Stimulated activated naive CD8-positive, alpha-beta T cell treated with anti-CD3 and anti-CD28 coated beads, Interleukin-15, Interleukin-2, amounts not matched to agents 100 ng/mL and 50 ng/mL, for 24 hours (primary cell): ENCODE data around the gene NUB1.

Source experiments
- H3K27ac Mint-ChIP-seq: one replicate; pipeline ENCODE4 v1.8.0; 2021; ENCODE audit warnings: mild to moderate bottlenecking, mixed read lengths
- H3K27me3 Mint-ChIP-seq: one replicate; pipeline ENCODE4 v1.8.0; 2021; ENCODE audit warnings: mixed read lengths
- H3K36me3 Mint-ChIP-seq: one replicate; pipeline ENCODE4 v1.8.0; 2021; ENCODE audit warnings: low read depth, mixed read lengths
- H3K4me1 Mint-ChIP-seq: one replicate; pipeline ENCODE4 v1.8.0; 2021; ENCODE audit warnings: low read depth, mixed read lengths
- H3K4me3 Mint-ChIP-seq: one replicate; pipeline ENCODE4 v1.8.0; 2021; ENCODE audit warnings: mild to moderate bottlenecking, mixed read lengths
- H3K9me3 Mint-ChIP-seq: one replicate; pipeline ENCODE4 v1.8.0; 2021; ENCODE audit warnings: mixed read lengths

Gene NUB1

GRCh38 chr7:151416112-151416940 is 74.7 kb downstream of the NUB1 start:
- Mint-ChIP-seq H3K27ac (no peak overlapping the region), H3K4me3 (no peak overlapping the region), H3K4me1 (peaks cover 37% of the 10 kb centered on the region), H3K9me3 (peaks cover 8% of the 10 kb centered on the region), H3K27me3 (peaks cover 32% of the 10 kb centered on the region), H3K36me3 (peaks cover 5% of the 10 kb centered on the region)

- Mint-ChIP-seq H3K27me3 (peaks cover 28% of the 10 kb centered on the region), H3K4me1 (peaks cover 32% of the 10 kb centered on the region), H3K36me3 (peaks cover 6% of the 10 kb centered on the region), H3K9me3 (peaks cover 11% of the 10 kb centered on the region), H3K4me3 (no peak overlapping the region), H3K27ac (no peak overlapping the region)
Observed at GRCh38 chr7:151416941-151417315, 75.3 kb downstream of the NUB1 start.

GRCh38 chr7:151420144-151420543 is 78.5 kb downstream of the NUB1 start:
- Mint-ChIP-seq H3K4me1 (peaks cover 5% of the 10 kb centered on the region), H3K27ac (no peak overlapping the region), H3K4me3 (no peak overlapping the region), H3K9me3 (peaks cover 14% of the 10 kb centered on the region), H3K27me3 (peaks cover 17% of the 10 kb centered on the region), H3K36me3 (peaks cover 8% of the 10 kb centered on the region)

GRCh38 chr7:151422212-151422611 is 80.6 kb downstream of the NUB1 start:
- Mint-ChIP-seq H3K27me3 (peaks cover 9% of the 10 kb centered on the region), H3K4me1 (no peaks in the 10 kb centered on the region), H3K4me3 (no peak overlapping the region), H3K9me3 (peaks cover 14% of the 10 kb centered on the region), H3K36me3 (peaks cover 8% of the 10 kb centered on the region), H3K27ac (no peak overlapping the region)

DNA sequence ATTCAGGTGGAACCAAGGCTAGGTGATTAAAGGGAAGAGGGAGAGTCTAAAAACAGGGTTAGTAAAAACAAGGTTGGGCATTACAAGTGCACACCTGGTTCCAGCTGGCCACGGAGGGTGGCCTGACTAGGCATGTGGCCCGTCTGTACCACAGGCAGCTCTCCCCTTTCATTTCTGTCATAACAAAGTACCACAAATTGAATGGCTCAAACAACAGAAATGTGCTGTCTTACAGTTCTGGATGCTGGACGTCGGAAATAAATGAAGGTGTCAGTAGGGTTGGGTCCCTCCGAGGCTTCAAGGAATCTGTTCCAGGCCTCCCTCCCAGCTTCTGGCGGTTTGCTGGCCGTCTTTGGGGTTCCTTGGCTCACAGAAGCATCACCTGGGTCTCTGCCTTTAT is 81.6 kb downstream of the NUB1 start:
- H3K4me1 Mint-ChIP-seq = peaks cover 7% of the 10 kb centered on the region
- H3K27ac Mint-ChIP-seq = no peak overlapping the region
- H3K9me3 Mint-ChIP-seq = peaks cover 11% of the 10 kb centered on the region
- peaks cover 5% of the 10 kb centered on the region for H3K36me3 Mint-ChIP-seq
- H3K27me3 Mint-ChIP-seq = peaks cover 6% of the 10 kb centered on the region
- H3K4me3 Mint-ChIP-seq = no peak overlapping the region

GRCh38 chr7:151423936-151424335 is 82.3 kb downstream of the NUB1 start:
- Mint-ChIP-seq H3K4me1 (peaks cover 14% of the 10 kb centered on the region), H3K36me3 (peaks cover 4% of the 10 kb centered on the region), H3K4me3 (no peak overlapping the region), H3K27me3 (peaks cover 4% of the 10 kb centered on the region), H3K9me3 (peaks cover 9% of the 10 kb centered on the region), H3K27ac (no peak overlapping the region)

GRCh38 chr7:151424799-151425198 is 83.2 kb downstream of the NUB1 start:
- Mint-ChIP-seq H3K4me1 (peaks cover 22% of the 10 kb centered on the region), H3K27me3 (peaks cover 4% of the 10 kb centered on the region), H3K4me3 (no peak overlapping the region), H3K36me3 (peaks cover 4% of the 10 kb centered on the region), H3K27ac (no peak overlapping the region), H3K9me3 (peaks cover 9% of the 10 kb centered on the region)

DNA sequence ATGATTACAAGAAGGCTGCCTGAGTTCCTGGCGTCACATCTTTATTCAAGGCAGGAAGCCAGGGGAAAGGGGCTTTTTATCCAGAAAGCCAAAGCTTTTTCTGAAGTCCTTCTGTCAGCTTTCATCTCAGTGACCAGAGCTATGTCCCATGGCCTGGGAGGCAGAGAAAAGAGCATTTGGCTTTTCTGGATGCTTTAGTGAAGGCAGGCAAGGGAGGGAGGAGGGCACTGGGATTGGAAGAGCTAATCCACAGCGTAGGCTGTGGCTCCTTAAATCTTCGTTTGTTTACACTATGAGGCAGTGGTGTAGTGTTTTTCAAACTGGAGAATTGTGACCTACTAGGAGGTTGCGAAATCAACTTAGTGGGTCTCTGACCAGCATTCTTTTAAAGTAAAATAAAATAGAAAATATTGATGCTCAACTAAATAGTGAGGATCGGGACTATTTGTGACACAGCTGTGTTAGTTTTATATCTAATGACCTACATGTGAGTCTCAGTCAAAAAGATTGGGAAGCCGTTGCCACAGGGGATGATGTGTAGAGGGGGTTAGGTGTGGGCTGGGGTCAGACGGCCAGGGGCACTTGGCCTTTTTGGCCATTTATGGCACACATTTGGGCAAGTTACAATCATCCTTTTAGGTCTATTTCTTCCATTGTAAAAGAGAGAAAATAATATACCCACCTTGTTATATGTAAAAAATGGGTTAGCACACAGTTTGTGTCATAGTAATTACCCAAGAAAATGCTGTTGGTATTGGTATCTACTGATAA is 84.2 kb downstream of the NUB1 start:
- H3K4me3 Mint-ChIP-seq = no peak overlapping the region
- peaks cover 31% of the 10 kb centered on the region for H3K4me1 Mint-ChIP-seq
- no peak overlapping the region for H3K27ac Mint-ChIP-seq
- peaks cover 4% of the 10 kb centered on the region for H3K36me3 Mint-ChIP-seq
- peaks cover 6% of the 10 kb centered on the region for H3K9me3 Mint-ChIP-seq
- peaks cover 4% of the 10 kb centered on the region for H3K27me3 Mint-ChIP-seq

DNA sequence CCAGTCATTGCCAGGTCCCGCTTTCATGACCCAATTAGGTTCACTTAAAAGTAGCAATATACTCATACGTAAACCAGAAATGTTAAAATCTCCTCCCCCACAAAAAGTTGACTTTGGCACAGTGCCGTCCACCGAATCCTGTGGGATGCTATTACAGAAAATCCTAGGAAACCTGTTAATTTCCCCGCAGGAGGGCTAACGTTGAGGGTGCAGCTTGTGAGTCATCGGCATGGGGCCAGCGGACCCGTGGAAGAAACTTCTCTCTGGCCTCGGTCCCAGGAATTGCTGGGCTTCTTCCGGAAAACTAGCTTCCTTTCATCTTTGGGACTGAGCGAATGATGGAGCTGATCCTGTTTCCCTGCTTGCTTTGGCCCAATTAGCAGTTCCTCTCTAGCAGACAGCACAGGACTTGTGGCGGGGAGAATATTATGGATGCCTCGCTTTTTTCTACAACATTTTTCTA is 84.9 kb downstream of the NUB1 start:
- no peak overlapping the region for H3K4me3 Mint-ChIP-seq
- no peak overlapping the region for H3K27ac Mint-ChIP-seq
- peaks cover 6% of the 10 kb centered on the region for H3K9me3 Mint-ChIP-seq
- peaks cover 4% of the 10 kb centered on the region for H3K36me3 Mint-ChIP-seq
- peaks cover 4% of the 10 kb centered on the region for H3K27me3 Mint-ChIP-seq
- peaks cover 33% of the 10 kb centered on the region for H3K4me1 Mint-ChIP-seq

GRCh38 chr7:151426904-151427704 is 85.5 kb downstream of the NUB1 start:
- peaks cover under 1% of the 10 kb centered on the region for H3K9me3 Mint-ChIP-seq
- peaks cover 35% of the 10 kb centered on the region for H3K4me1 Mint-ChIP-seq
- H3K36me3 Mint-ChIP-seq = peaks cover under 1% of the 10 kb centered on the region

GRCh38 chr7:151427705-151428377 is 86.2 kb downstream of the NUB1 start:
- H3K4me1 Mint-ChIP-seq = peaks cover 41% of the 10 kb centered on the region
- no peaks in the 10 kb centered on the region for H3K9me3 Mint-ChIP-seq
- no peak overlapping the region for H3K4me3 Mint-ChIP-seq
- no peak overlapping the region for H3K27ac Mint-ChIP-seq
- H3K36me3 Mint-ChIP-seq = no peaks in the 10 kb centered on the region
- H3K27me3 Mint-ChIP-seq = no peaks in the 10 kb centered on the region

More at GRCh38 chr7:151426904-151427704, 85.5 kb downstream of the NUB1 start:
- Mint-ChIP-seq H3K27me3 (peaks cover under 1% of the 10 kb centered on the region), H3K4me3 (no peak overlapping the region), H3K27ac (no peak overlapping the region)
